Esophagus squamous epithelium (tissue), 4 donors: ENCODE measurements around the gene PHYKPL.
"Not testable (repeated sequence)": the region's sequence is repeated elsewhere in the genome, so short reads cannot be mapped to it uniquely, and the experiment has no call there.

Experiments
- CTCF ChIP-seq, 6 experiments: fragments of 450-650 bp in 4 of 6; fragments of 200-600 bp in 2 of 6; sonication (generic) in 2 of 6; IDR thresholded peaks; one replicate each; pipeline ENCODE4 v1.5.1; 2016 to 2019; ENCODE audit warnings: antibody characterized with exemption in 6 of 6, mild to moderate bottlenecking in 4 of 6, moderate library complexity in 4 of 6
- POLR2A ChIP-seq, 4 donors: fragments of 450-650 bp; IDR thresholded peaks; one replicate each; pipeline ENCODE4 v1.6.1; 2017; ENCODE audit warnings: antibody characterized with exemption in 4 of 4, mild to moderate bottlenecking in 4 of 4, moderate library complexity in 3 of 4

GRCh38 chr5:178253632-178254031 lies 21.0 kb upstream of the PHYKPL start:
- not testable (repeated sequence) for TF ChIP-seq POLR2A, CTCF (IDR thresholded peaks at IDR 0.05)
